Lower leg skin (tissue), 3 donors: ENCODE measurements around the gene PPP4R1.

Experiments
- POLR2A ChIP-seq, 2 donors: fragments of 450-650 bp; IDR thresholded peaks; one replicate each; pipeline ENCODE4 v1.6.1; 2016 to 2017; ENCODE audit warnings: antibody characterized with exemption in 2 of 2, mild to moderate bottlenecking in 1 of 2, moderate library complexity in 1 of 2
- TF ChIP-seq, protein P1 (sequence below), 3 donors: fragments of 450-650 bp; IDR thresholded peaks; one replicate each; pipeline ENCODE4 v1.5.1; 2016; ENCODE audit warnings: antibody characterized with exemption in 3 of 3, mild to moderate bottlenecking in 3 of 3, moderate library complexity in 2 of 3

DNA sequence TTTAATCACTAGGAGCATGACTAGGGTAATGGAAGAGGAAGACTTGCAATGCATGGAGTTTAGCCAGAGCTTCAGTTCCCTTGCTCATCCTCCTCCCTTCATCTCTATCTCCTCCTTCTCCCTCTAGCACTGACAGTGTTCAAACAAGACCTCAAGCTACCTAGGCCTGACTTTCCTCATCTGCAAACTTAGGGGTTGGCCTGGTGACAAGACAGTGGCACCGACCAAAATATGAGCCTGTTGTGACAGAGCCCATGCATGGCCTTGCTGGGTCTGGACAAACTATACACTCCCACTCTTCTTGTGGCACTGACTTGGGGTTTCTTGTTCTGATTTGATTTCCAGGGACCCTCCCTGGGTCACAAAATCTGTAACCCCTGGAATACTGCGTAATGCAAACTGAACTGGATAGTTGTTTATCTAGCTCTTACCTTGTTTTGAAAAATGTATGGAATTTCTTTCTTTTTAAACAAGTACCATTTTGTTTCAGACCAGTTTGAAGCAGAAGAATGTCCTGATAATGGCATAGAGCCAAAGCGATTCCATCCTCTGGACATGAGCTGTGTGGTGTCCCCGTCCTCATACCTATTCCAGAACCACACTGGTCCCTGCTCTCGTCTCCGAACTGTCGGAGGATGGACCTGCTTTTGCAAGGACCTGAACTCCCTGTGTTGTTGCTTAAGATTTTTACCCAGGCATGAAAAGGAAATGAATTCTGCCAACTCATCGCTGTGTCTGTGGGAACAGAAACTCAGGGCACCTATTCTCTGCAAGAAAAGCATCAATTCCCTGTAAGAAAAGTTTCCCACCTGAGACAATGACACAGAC lies 33.4 kb upstream of the PPP4R1 start:
- TF ChIP-seq, protein P1, sequence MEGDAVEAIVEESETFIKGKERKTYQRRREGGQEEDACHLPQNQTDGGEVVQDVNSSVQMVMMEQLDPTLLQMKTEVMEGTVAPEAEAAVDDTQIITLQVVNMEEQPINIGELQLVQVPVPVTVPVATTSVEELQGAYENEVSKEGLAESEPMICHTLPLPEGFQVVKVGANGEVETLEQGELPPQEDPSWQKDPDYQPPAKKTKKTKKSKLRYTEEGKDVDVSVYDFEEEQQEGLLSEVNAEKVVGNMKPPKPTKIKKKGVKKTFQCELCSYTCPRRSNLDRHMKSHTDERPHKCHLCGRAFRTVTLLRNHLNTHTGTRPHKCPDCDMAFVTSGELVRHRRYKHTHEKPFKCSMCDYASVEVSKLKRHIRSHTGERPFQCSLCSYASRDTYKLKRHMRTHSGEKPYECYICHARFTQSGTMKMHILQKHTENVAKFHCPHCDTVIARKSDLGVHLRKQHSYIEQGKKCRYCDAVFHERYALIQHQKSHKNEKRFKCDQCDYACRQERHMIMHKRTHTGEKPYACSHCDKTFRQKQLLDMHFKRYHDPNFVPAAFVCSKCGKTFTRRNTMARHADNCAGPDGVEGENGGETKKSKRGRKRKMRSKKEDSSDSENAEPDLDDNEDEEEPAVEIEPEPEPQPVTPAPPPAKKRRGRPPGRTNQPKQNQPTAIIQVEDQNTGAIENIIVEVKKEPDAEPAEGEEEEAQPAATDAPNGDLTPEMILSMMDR (IDR thresholded peaks at IDR 0.05), result no peak
- no peak for TF ChIP-seq POLR2A (IDR thresholded peaks at IDR 0.05)
